PC-3 (cell line): Measurements from ENCODE around the gene AFDN. TPM values are rescaled to one million over a fixed set of nuclear protein-coding genes. Genes with fewer than 3 reads are reported as not detected.
"Not testable (repeated sequence)": the region's sequence is repeated elsewhere in the genome, so short reads cannot be mapped to it uniquely, and the experiment has no call there.

ENCODE experiments used
- ATAC-seq: fragments of 200-7000 bp; cut with Tn5 transposase; 2 replicates; pipeline ENCODE4 v1.9.1; 2020; ENCODE audit warnings: mild to moderate bottlenecking, moderate library complexity
- BruUV-seq: library from RNA; stranded (reverse); fragments of 400-500 nt; replicated peaks from 2 replicates; lab custom pipeline; 2021; lab: Mats Ljungman, UMichigan
- CTCF ChIA-PET: fragments of 300-600 bp; sonication (Branson Sonifier 250); formaldehyde crosslinking; loops from one replicate; lab custom pipeline; 2022; ENCODE audit warnings: antibody characterized with exemption; lab: Charles Lee
- POLR2A ChIA-PET: fragments of 300-600 bp; sonication (Branson Sonifier 250); formaldehyde crosslinking; loops from one replicate; lab custom pipeline; 2022; ENCODE audit warnings: antibody characterized with exemption; ENCODE audit not compliant: unreplicated experiment; lab: Charles Lee
- DNase-seq: peaks from one replicate; pipeline ENCODE4 v3.0.0-alpha.2; 2015
- H2AFZ ChIP-seq: fragments of 300-600 bp; sonication (generic); 2 replicates; pipeline ENCODE4 v1.6.0; 2016; ENCODE audit warnings: antibody characterized with exemption, low read length
- H3F3A ChIP-seq: fragments of 300-600 bp; sonication (generic); one replicate; pipeline ENCODE4 v1.6.0; 2017; ENCODE audit warnings: antibody characterized with exemption, low read length, control low read depth, mild to moderate bottlenecking; ENCODE audit not compliant: unreplicated experiment
- H3K27ac ChIP-seq: fragments of 300-600 bp; sonication (generic); 2 replicates; pipeline ENCODE4 v1.5.1; 2016; ENCODE audit warnings: mild to moderate bottlenecking, low read length
- H3K27me3 ChIP-seq: fragments of 300-600 bp; sonication (generic); 2 replicates; pipeline ENCODE4 v1.6.1; 2016; ENCODE audit warnings: low read length, mixed read lengths
- H3K36me3 ChIP-seq: fragments of 300-600 bp; sonication (generic); 2 replicates; pipeline ENCODE4 v1.6.1; 2016; ENCODE audit warnings: low read depth, mixed run types, low read length, mixed read lengths
- H3K4me1 ChIP-seq: fragments of 300-600 bp; sonication (generic); 2 replicates; pipeline ENCODE4 v1.5.1; 2016; ENCODE audit warnings: low read length; ENCODE audit not compliant: insufficient read depth
- H3K4me2 ChIP-seq: fragments of 300-600 bp; sonication (generic); 2 replicates; pipeline ENCODE4 v1.6.0; 2016; ENCODE audit warnings: low read length
- H3K4me3 ChIP-seq: fragments of 300-600 bp; sonication (generic); 2 replicates; pipeline ENCODE4 v1.5.1; 2016; ENCODE audit warnings: mild to moderate bottlenecking, low read length, mixed read lengths
- H3K79me2 ChIP-seq: fragments of 300-600 bp; sonication (generic); 2 replicates; pipeline ENCODE4 v1.6.1; 2017; ENCODE audit warnings: low read length, mixed read lengths
- H3K9ac ChIP-seq: fragments of 300-600 bp; sonication (generic); 2 replicates; pipeline ENCODE4 v1.6.0; 2016; ENCODE audit warnings: mild to moderate bottlenecking, low read length
- H3K9me2 ChIP-seq: fragments of 300-600 bp; sonication (generic); replicated peaks from 2 replicates; pipeline ENCODE4 v1.6.1; 2016; ENCODE audit warnings: mixed run types, low read length, mixed read lengths
- H3K9me3 ChIP-seq: fragments of 300-600 bp; sonication (generic); 2 replicates; pipeline ENCODE4 v1.6.1; 2016; ENCODE audit warnings: low read length, mixed read lengths
- H4K20me1 ChIP-seq: fragments of 300-600 bp; sonication (generic); 2 replicates; pipeline ENCODE4 v1.6.1; 2016; ENCODE audit warnings: low read length, mixed read lengths
- EZH2 ChIP-seq: fragments of 300-600 bp; sonication (generic); IDR thresholded peaks from one replicate; pipeline ENCODE4 v1.6.1; 2017; ENCODE audit warnings: antibody characterized with exemption, mild to moderate bottlenecking, low read length; ENCODE audit not compliant: unreplicated experiment
- EZH2phosphoT487 ChIP-seq: fragments of 300-600 bp; sonication (generic); IDR thresholded peaks from 2 replicates; pipeline ENCODE4 v1.6.1; 2018; ENCODE audit warnings: mild to moderate bottlenecking, antibody characterized with exemption, low read length, borderline replicate concordance
- intact Hi-C: fragments of 100-400 bp; cut with micrococcal nuclease; formaldehyde crosslinking; loops from 2 replicates; pipeline ENCODE4 v1.9.0; 2023
- total RNA-seq: library from RNA; depleted of rRNA; stranded (reverse); fragments of >200 nt; gene quantifications from 2 replicates; pipeline ENCODE4 v1.2.3, GENCODE V29; 2014
- TF ChIP-seq, protein P1 (sequence below): fragments of 300-600 bp; sonication (generic); conservative IDR thresholded peaks from 2 replicates; pipeline ENCODE4 v1.5.1; 2017; ENCODE audit warnings: antibody characterized with exemption, low read depth, mild to moderate bottlenecking, low read length

AFDN gene
- total RNA-seq, 1 experiment from 2014 or later = 37.1 TPM

DNA sequence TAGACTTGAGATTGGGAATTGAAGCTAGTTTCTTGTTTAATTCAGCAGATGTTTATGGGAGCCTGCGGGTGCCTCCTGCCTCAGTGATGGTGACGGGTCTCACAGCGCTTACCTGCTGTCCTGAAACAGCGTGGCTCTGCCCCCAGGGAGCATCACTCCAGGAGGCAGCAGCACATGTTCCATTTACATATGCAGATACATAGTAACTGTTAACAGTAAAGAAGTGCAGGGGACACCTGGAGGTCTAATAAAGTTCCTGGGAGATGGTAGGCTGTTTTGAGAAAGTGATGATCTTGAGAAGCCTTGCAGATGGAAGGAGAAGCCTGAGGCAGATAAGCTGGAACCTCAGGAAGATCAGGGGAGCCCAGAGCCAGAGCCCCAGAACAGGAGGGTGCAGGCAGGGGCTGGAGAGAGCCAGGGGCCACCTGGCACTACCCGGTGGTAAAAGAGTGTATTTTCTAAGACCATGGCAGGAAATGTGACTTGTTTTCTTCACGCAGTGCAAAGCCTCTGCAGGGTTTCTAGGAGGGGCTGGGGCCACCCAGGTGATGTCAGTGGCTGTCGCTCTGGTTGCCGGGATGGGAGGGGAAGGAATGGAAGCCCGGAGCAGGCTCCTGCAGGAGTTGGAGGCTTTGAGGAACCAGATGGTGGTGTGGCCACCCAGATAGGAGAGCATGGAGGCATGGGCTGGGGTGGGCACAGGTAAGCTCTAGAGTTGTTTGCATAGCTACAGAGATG lies 146.6 kb downstream of the AFDN start:
- BruUV-seq = no TSS peak
- no peak overlapping the region for H2AFZ ChIP-seq
- no peaks in the 10 kb centered on the region for H3K9me3 ChIP-seq
- no peaks in the 10 kb centered on the region; the same call in 1 of the 2 replicates for H3K36me3 ChIP-seq
- H4K20me1 ChIP-seq = no peaks in the 10 kb centered on the region
- H3K27ac ChIP-seq = no peak overlapping the region
- TF ChIP-seq EZH2phosphoT487 = no peak
- TF ChIP-seq EZH2 = no peak
- TF ChIP-seq, protein P1, sequence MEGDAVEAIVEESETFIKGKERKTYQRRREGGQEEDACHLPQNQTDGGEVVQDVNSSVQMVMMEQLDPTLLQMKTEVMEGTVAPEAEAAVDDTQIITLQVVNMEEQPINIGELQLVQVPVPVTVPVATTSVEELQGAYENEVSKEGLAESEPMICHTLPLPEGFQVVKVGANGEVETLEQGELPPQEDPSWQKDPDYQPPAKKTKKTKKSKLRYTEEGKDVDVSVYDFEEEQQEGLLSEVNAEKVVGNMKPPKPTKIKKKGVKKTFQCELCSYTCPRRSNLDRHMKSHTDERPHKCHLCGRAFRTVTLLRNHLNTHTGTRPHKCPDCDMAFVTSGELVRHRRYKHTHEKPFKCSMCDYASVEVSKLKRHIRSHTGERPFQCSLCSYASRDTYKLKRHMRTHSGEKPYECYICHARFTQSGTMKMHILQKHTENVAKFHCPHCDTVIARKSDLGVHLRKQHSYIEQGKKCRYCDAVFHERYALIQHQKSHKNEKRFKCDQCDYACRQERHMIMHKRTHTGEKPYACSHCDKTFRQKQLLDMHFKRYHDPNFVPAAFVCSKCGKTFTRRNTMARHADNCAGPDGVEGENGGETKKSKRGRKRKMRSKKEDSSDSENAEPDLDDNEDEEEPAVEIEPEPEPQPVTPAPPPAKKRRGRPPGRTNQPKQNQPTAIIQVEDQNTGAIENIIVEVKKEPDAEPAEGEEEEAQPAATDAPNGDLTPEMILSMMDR = no peak
- no peaks in the 10 kb centered on the region for H3K27me3 ChIP-seq
- DNase-seq (no peak), ATAC-seq (no peak)
- H3K4me3 ChIP-seq = no peak overlapping the region
- POLR2A ChIA-PET = no interaction called here
- H3K4me1 ChIP-seq = peaks cover 10% of the 10 kb centered on the region; the same call in 1 of the 2 replicates
- no peaks in the 10 kb centered on the region for H3F3A ChIP-seq
- CTCF ChIA-PET = no interaction called here
- no peaks in the 10 kb centered on the region for H3K9me2 ChIP-seq
- H3K79me2 ChIP-seq = no peaks in the 10 kb centered on the region
- intact Hi-C loops = no loop called here
- no peak overlapping the region for H3K4me2 ChIP-seq
- no peak overlapping the region for H3K9ac ChIP-seq

DNA sequence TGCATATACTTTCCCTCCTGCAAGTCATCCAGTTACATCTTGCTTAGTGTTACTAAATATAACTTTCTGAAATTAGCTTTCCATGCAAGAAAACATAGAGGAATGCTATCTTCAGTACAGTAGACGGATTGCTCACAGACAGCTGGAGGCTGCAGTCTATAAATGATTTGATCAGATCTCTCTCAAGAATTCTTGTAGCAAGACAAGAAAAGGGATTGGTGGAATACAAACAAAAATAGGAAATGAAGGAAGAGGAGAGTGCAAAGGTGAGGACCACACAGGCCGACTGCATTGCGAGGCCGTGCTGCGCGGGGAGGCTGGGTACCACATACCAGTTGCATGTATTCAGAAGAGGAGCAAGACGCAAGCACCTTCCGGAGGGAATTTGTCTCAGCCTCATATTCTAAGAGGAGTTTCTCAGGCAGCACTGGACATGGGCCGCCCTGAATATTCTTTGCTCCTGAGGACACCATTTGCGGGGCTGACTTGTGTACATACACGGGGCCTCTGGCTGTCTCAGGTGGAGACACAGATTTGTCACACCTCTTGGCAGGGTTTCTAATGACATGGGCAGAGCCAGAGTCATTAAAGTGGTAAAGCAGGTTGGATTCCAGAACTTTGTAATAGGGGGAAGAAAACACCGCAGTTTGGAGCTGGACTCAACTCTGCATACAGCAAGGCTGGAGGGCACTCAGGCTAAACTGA lies 148.1 kb downstream of the AFDN start:
- H3K79me2 ChIP-seq = no peaks in the 10 kb centered on the region
- H2AFZ ChIP-seq = no peak overlapping the region
- CTCF ChIA-PET = no interaction called here
- H3F3A ChIP-seq = no peaks in the 10 kb centered on the region
- no peaks in the 10 kb centered on the region for H3K9me3 ChIP-seq
- no peak overlapping the region for H3K4me2 ChIP-seq
- TF ChIP-seq, protein P1 = no peak
- no peak for TF ChIP-seq EZH2
- peaks cover 10% of the 10 kb centered on the region; the same call in 1 of the 2 replicates for H3K4me1 ChIP-seq
- POLR2A ChIA-PET = no interaction called here
- no peak overlapping the region for H3K4me3 ChIP-seq
- no TSS peak for BruUV-seq
- H3K27ac ChIP-seq = no peak overlapping the region
- H3K9me2 ChIP-seq = no peaks in the 10 kb centered on the region
- ATAC-seq = peak; percentile 33; the same call in 1 of the 2 replicates
- no peaks in the 10 kb centered on the region for H3K27me3 ChIP-seq
- no peaks in the 10 kb centered on the region for H4K20me1 ChIP-seq
- intact Hi-C loops = no loop called here
- no peaks in the 10 kb centered on the region; the same call in 1 of the 2 replicates for H3K36me3 ChIP-seq
- no peak overlapping the region for H3K9ac ChIP-seq
- peak; percentile 65 for DNase-seq

DNA sequence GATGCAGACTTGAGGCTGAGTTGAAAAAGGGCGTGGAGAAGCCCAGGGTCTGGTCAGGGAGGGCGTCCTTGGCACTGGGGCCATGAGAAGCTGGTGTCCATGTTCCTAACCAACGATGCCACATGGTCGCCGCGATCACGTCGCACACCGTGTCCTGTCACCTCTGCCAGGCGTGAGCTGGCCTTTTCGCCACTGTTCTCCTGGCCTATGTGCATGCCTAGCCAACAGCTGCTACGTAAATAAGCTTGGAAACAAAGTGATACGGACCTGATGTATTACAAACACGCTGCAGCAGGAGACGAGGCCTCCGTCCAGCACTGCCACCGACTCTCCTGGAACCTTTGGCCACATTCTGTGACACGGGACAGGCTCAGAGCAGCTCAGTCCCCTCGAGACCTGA lies 148.7 kb downstream of the AFDN start:
- H3K4me3 ChIP-seq = no peak overlapping the region
- BruUV-seq = no TSS peak
- peaks cover 10% of the 10 kb centered on the region; the same call in 1 of the 2 replicates for H3K4me1 ChIP-seq
- intact Hi-C loops = no loop called here
- ATAC-seq = no peak
- no peaks in the 10 kb centered on the region for H3K79me2 ChIP-seq
- no peaks in the 10 kb centered on the region for H4K20me1 ChIP-seq
- H2AFZ ChIP-seq = no peak overlapping the region
- no peak overlapping the region for H3K9ac ChIP-seq
- no peaks in the 10 kb centered on the region for H3F3A ChIP-seq
- H3K4me2 ChIP-seq = no peak overlapping the region
- no peaks in the 10 kb centered on the region for H3K9me2 ChIP-seq
- TF ChIP-seq, protein P1 = no peak
- no peak for TF ChIP-seq EZH2phosphoT487
- no peak for TF ChIP-seq EZH2
- no peaks in the 10 kb centered on the region for H3K9me3 ChIP-seq
- no peak overlapping the region for H3K27ac ChIP-seq
- no peak for DNase-seq
- ChIA-PET POLR2A (no interaction called here), CTCF (no interaction called here)
- no peaks in the 10 kb centered on the region for H3K27me3 ChIP-seq
- no peaks in the 10 kb centered on the region for H3K36me3 ChIP-seq

DNA sequence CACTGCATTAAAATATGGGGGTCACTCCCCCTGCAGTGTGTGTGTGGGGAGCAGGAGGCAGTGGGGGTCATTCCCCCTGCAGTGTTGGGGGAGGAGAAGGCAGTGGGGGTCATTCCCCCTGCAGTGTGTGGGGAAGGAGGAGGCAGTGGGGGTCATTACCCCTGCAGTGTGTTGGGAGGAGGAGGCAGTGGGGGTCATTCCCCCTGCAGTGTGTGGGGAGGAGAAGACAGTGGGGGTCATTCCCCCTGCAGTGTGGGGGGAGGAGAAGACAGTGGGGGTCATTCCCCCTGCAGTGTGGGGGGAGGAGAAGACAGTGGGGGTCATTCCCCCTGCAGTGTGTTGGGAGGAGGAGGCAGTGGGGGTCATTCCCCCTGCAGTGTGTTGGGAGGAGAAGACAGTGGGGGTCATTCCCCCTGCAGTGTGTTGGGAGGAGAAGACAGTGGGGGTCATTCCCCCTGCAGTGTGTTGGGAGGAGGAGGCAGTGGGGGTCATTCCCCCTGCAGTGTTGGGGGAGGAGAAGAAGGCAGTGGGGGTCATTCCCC lies 149.5 kb downstream of the AFDN start:
- ATAC-seq, POLR2A ChIA-PET, DNase-seq, H3K9ac ChIP-seq, H3K79me2 ChIP-seq, H3K9me2 ChIP-seq, BruUV-seq, H3F3A ChIP-seq, H3K36me3 ChIP-seq, intact Hi-C loops, H3K9me3 ChIP-seq, H3K27me3 ChIP-seq, H3K27ac ChIP-seq, H4K20me1 ChIP-seq, H3K4me2 ChIP-seq, H3K4me3 ChIP-seq, H3K4me1 ChIP-seq, CTCF ChIA-PET, H2AFZ ChIP-seq: not testable (repeated sequence)
